NCI-H2081 (cell line): ENCODE measurements around the gene LIPH.
"Not testable (repeated sequence)": the region's sequence is repeated elsewhere in the genome, so short reads cannot be mapped to it uniquely, and the experiment has no call there.

Source experiments
- DNase-seq, 2 experiments: peaks; one replicate each; lab custom pipeline; 2025; lab: John Stamatoyannopoulos, UW

The LIPH gene

GRCh38 chr3:185488465-185488864 is 63.9 kb downstream of the LIPH start:
- no peak for DNase-seq

GRCh38 chr3:185486394-185486793 is 66.0 kb downstream of the LIPH start:
- DNase-seq, result no peak

- no peak for DNase-seq
Observed at GRCh38 chr3:185484296-185484695, 68.1 kb downstream of the LIPH start.

DNA sequence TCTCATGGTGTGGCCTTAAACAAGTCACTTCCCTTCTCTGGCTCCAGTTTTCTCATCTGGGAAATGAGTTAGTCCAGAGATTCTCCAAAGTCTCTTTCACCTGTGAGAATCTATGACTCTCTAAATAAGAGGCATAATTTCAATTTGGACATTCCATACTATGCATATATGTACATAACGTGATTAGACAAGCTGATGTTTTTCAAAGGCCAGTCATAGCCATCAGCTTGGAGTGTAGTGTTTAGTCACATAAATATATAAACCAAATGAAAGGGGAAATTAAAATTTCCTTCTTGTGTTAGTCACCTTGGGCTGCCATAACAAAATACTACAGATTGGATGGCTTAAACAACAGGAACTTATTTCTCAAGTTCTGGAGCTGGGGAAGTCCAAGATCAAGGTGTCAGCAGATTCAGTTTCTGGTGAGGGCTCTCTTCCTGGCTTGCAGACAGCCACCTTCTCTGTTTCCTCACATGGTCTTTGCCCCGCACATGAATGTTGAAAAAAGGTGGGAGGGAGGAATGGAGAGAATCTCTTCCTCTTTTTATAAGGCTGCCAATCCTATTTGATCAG is 72.9 kb downstream of the LIPH start:
- DNase-seq, result no peak

- no peak for DNase-seq
Observed at GRCh38 chr3:185477316-185477715, 75.1 kb downstream of the LIPH start.

- not testable (repeated sequence) for DNase-seq
Observed at GRCh38 chr3:185474922-185475321, 77.5 kb downstream of the LIPH start.

DNA sequence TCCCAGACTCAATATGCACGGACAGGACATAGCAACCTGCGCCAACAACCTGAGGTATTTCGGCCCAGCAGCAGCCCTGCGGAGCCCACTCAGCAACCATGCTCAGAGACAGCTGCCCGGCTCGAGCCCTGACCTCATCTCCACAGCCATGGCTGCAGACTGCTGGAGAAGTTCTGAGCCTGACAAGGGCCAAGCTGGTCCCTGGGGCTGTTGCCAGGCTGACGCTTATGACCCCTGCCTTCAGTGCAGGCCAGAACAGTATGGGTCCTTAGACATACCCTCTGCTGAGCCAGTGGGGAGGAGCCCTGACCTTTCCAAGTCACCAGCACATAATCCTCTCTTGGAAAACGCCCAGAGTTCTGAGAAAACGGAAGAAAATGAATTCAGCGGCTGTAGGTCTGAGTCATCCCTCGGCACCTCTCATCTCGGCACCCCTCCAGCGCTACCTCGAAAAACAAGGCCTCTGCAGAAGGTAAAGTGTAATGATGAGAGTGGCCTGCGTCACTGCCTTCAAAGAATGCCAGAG is 79.0 kb downstream of the LIPH start:
- no peak for DNase-seq

- DNase-seq, result no peak
Observed at GRCh38 chr3:185470323-185470722, 82.1 kb downstream of the LIPH start.

DNA sequence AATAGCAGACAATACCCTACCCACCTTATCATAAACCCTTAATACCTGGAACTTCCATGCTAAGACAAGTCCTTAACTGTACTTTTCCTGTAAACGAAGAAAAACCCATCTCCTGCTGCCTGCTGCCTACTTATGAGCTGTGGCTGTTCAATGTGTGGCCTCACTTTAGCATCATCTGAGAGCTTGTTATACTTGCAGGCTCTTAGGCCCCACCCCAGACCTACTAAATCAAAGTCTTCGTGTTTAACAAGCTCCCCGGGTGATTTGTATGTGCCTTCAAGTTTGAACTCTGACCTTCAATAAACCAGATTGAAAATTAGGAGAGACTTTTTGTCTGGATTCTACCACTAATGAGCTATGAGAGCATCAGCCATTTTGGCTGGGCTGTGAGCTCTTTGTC is 82.8 kb downstream of the LIPH start:
- no peak for DNase-seq

DNA sequence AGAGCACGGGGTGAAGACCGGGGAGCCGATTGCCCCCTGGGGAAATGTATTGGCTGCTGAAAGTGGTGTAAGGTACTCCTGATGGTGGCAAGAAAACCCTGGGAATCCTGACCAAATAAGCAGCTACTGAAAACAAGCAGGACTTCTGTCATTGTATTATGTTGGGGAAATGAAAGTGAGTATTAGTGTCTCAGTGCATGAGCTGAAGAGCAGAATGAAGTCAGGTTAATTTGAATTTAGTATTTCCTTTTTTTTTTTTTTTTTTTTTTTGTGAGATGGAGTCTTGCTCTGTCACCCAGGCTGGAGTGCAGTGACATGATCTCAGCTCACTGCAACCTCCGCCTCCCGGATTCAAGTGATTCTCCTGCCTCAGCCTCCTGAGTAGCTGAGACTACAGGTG is 86.3 kb downstream of the LIPH start:
- DNase-seq, result not testable (repeated sequence)

- no peak for DNase-seq
Observed at GRCh38 chr3:185465471-185465870, 86.9 kb downstream of the LIPH start.

DNA sequence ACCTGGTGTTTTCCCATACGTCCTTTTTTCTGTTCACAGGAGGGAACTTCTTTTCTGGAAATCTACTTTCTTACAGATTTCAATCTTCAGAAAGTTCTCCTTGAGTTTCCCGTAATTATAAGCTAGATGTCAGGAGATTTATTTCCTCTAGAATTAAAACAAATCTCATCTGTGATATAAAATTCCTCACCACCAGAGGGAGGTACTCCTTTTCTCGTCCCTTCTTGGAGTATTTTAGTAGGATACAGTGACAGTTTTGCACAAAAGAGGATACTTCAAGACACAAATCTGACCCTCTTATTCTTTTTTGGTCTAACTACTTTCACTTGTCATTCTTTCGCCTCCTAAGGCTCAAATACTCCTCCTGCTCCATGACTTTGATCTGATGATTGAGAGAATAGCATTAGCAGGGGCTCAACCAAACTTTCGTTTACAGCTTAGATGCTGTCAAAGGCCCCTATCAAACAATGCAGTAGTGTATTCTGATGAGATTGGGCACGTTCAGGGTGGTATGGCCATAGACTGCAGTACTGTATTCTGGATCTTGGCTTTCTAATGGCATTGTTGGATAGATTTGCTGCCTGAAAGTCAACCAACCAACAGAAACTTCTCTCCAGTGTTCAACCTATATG is 91.6 kb downstream of the LIPH start:
- DNase-seq, result peak in 1 of 2 experiments; percentile 10

- DNase-seq, result no peak
Observed at GRCh38 chr3:185460309-185460708, 92.1 kb downstream of the LIPH start.

GRCh38 chr3:185457376-185457775 is 95.0 kb downstream of the LIPH start:
- DNase-seq, result no peak
